Activated CD8-positive, alpha-beta T cell treated with anti-CD3 and anti-CD28 coated beads for 36 hours (primary cell): Measurements from ENCODE around the gene TMEM45B. TPM values are rescaled to one million over a fixed set of nuclear protein-coding genes. Genes with fewer than 3 reads are reported as not detected.
"Not testable (repeated sequence)": the region's sequence is repeated elsewhere in the genome, so short reads cannot be mapped to it uniquely, and the experiment has no call there.

Source experiments
- ATAC-seq: fragments of 200-7000 bp; cut with Tn5 transposase; one replicate; pipeline ENCODE4 v1.10.0; 2021; ENCODE audit warnings: mild to moderate bottlenecking, moderate library complexity
- CTCF ChIA-PET: fragments of 350-600 bp; sonication (Branson Sonifier 250); formaldehyde crosslinking; loops from one replicate; lab custom pipeline; 2021; ENCODE audit warnings: antibody characterized with exemption; lab: Charles Lee
- POLR2A ChIA-PET: fragments of 350-600 bp; sonication (Branson Sonifier 250); formaldehyde crosslinking; loops from one replicate; lab custom pipeline; 2021; ENCODE audit warnings: antibody characterized with exemption; lab: Charles Lee
- DNase-seq: peaks from one replicate; pipeline ENCODE4 v3.0.0-alpha.2; 2020
- H3K27ac Mint-ChIP-seq: one replicate; pipeline ENCODE4 v1.8.0; 2021; ENCODE audit warnings: mild to moderate bottlenecking, mixed read lengths
- H3K27me3 Mint-ChIP-seq: one replicate; pipeline ENCODE4 v1.8.0; 2021; ENCODE audit warnings: mixed read lengths
- H3K36me3 Mint-ChIP-seq: one replicate; pipeline ENCODE4 v1.8.0; 2021; ENCODE audit warnings: low read depth, mixed read lengths
- H3K4me1 Mint-ChIP-seq: one replicate; pipeline ENCODE4 v1.8.0; 2021; ENCODE audit warnings: low read depth, mixed read lengths
- H3K4me3 Mint-ChIP-seq: one replicate; pipeline ENCODE4 v1.8.0; 2021; ENCODE audit warnings: mild to moderate bottlenecking, moderate library complexity, mixed read lengths
- H3K9me3 Mint-ChIP-seq: one replicate; pipeline ENCODE4 v1.8.0; 2021; ENCODE audit warnings: mixed read lengths
- CTCF ChIP-seq: fragments of 200-600 bp; IDR thresholded peaks from one replicate; pipeline ENCODE4 v1.8.0; 2022; ENCODE audit warnings: antibody characterized with exemption, mild to moderate bottlenecking
- intact Hi-C: fragments of 100-400 bp; cut with micrococcal nuclease; formaldehyde crosslinking; loops from one replicate; pipeline ENCODE4 v1.10.0; 2022
- total RNA-seq, 2 experiments: library from RNA; stranded (reverse); gene quantifications; one replicate each; pipeline ENCODE4 v1.2.3, GENCODE V29; 2021

Gene TMEM45B
- total RNA-seq, 2 experiments from 2014 or later: 0.47 to 0.49 TPM

- H3K4me3 Mint-ChIP-seq: no peak overlapping the region
Observed at GRCh38 chr11:129791515-129791914, 24.1 kb upstream of the TMEM45B start.

GRCh38 chr11:129792663-129793062, 23.0 kb upstream of the TMEM45B start:
- no peak overlapping the region for H3K4me3 Mint-ChIP-seq

More at GRCh38 chr11:129791515-129791914, 24.1 kb upstream of the TMEM45B start:
- peaks cover 6% of the 10 kb centered on the region for H3K9me3 Mint-ChIP-seq
- ChIA-PET CTCF (no interaction called here), POLR2A (no interaction called here)
- TF ChIP-seq CTCF: no peak
- H3K27me3 Mint-ChIP-seq: peaks cover 2% of the 10 kb centered on the region
- ATAC-seq (no peak), DNase-seq (no peak)
- no peak overlapping the region for H3K27ac Mint-ChIP-seq
- H3K4me1 Mint-ChIP-seq: peaks cover 5% of the 10 kb centered on the region
- intact Hi-C loops: no loop called here
- H3K36me3 Mint-ChIP-seq: peaks cover 6% of the 10 kb centered on the region

GRCh38 chr11:129795089-129795488, 20.6 kb upstream of the TMEM45B start:
- H3K4me1 Mint-ChIP-seq: peaks cover 4% of the 10 kb centered on the region
- H3K27me3 Mint-ChIP-seq: peaks cover 2% of the 10 kb centered on the region
- ATAC-seq (no peak), DNase-seq (no peak)
- no peak for TF ChIP-seq CTCF
- peaks cover 6% of the 10 kb centered on the region for H3K36me3 Mint-ChIP-seq
- POLR2A ChIA-PET: no interaction called here
- no peak overlapping the region for H3K4me3 Mint-ChIP-seq
- intact Hi-C loops: no loop called here
- CTCF ChIA-PET: interaction anchor here (0.6 kb wide), 1 partner anchor 10 kb away, joined by 3 read pairs; no protein-coding TSS in a partner anchor
- peaks cover 18% of the 10 kb centered on the region for H3K9me3 Mint-ChIP-seq
- no peak overlapping the region for H3K27ac Mint-ChIP-seq

More at GRCh38 chr11:129792663-129793062, 23.0 kb upstream of the TMEM45B start:
- ChIA-PET CTCF (no interaction called here), POLR2A (no interaction called here)
- ATAC-seq: no peak
- Mint-ChIP-seq H3K9me3 (peaks cover 6% of the 10 kb centered on the region), H3K27ac (no peak overlapping the region), H3K36me3 (peaks cover 6% of the 10 kb centered on the region), H3K4me1 (peaks cover 5% of the 10 kb centered on the region), H3K27me3 (peaks cover 2% of the 10 kb centered on the region)
- DNase-seq: no peak
- intact Hi-C loops: no loop called here
- no peak for TF ChIP-seq CTCF

GRCh38 chr11:129798212-129798611, 17.4 kb upstream of the TMEM45B start:
- CTCF ChIA-PET: no interaction called here
- DNase-seq: no peak
- peaks cover 5% of the 10 kb centered on the region for H3K4me1 Mint-ChIP-seq
- intact Hi-C loops: no loop called here
- H3K27me3 Mint-ChIP-seq: no peaks in the 10 kb centered on the region
- no peak overlapping the region for H3K4me3 Mint-ChIP-seq
- no peak for ATAC-seq
- peaks cover 6% of the 10 kb centered on the region for H3K36me3 Mint-ChIP-seq
- TF ChIP-seq CTCF: no peak
- H3K27ac Mint-ChIP-seq: no peak overlapping the region
- POLR2A ChIA-PET: no interaction called here
- peaks cover 18% of the 10 kb centered on the region for H3K9me3 Mint-ChIP-seq

- POLR2A ChIA-PET, H3K27ac Mint-ChIP-seq, H3K27me3 Mint-ChIP-seq, ATAC-seq, H3K36me3 Mint-ChIP-seq, H3K4me3 Mint-ChIP-seq, intact Hi-C loops, CTCF ChIA-PET, DNase-seq: not testable (repeated sequence)
- Mint-ChIP-seq H3K9me3 (peaks cover 18% of the 10 kb centered on the region), H3K4me1 (peaks cover 18% of the 10 kb centered on the region)
Observed at GRCh38 chr11:129800162-129800561, 15.5 kb upstream of the TMEM45B start.
